GM13976 (cell line): ENCODE results near the gene NCS1.

Experiments
- DNase-seq: peaks from one replicate; pipeline ENCODE4 v3.0.0; 2012; ENCODE audit warnings: low spot score
- in situ Hi-C: fragments of 300-500 bp; cut with MboI; formaldehyde crosslinking; loops from one replicate; pipeline ENCODE4 v1.12.0; 2022; ENCODE audit warnings: low sequenced_read_pairs, mixed read lengths, inconsistent platforms; ENCODE audit not compliant: unreplicated experiment
- TF ChIP-seq, protein P1 (sequence below): IDR thresholded peaks from 2 replicates; pipeline ENCODE4 v1.5.1; 2012; ENCODE audit warnings: borderline replicate concordance, mild to moderate bottlenecking; ENCODE audit not compliant: insufficient read depth; ENCODE audit errors: extremely low read depth, missing control alignments, control extremely low read depth

The NCS1 gene

GRCh38 chr9:130172161-130172857, at the start of gene NCS1:
Gene NCS1 (plus strand): TSS chr9:130172404. CDS start chr9:130172664, 260 bp downstream.
- peak; percentile 86 for DNase-seq
- TF ChIP-seq, protein P1, sequence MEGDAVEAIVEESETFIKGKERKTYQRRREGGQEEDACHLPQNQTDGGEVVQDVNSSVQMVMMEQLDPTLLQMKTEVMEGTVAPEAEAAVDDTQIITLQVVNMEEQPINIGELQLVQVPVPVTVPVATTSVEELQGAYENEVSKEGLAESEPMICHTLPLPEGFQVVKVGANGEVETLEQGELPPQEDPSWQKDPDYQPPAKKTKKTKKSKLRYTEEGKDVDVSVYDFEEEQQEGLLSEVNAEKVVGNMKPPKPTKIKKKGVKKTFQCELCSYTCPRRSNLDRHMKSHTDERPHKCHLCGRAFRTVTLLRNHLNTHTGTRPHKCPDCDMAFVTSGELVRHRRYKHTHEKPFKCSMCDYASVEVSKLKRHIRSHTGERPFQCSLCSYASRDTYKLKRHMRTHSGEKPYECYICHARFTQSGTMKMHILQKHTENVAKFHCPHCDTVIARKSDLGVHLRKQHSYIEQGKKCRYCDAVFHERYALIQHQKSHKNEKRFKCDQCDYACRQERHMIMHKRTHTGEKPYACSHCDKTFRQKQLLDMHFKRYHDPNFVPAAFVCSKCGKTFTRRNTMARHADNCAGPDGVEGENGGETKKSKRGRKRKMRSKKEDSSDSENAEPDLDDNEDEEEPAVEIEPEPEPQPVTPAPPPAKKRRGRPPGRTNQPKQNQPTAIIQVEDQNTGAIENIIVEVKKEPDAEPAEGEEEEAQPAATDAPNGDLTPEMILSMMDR, result no peak
- in situ Hi-C loops, result no loop called here

- in situ Hi-C loops, result no loop called here
- TF ChIP-seq, protein P1, result no peak
- DNase-seq, result no peak
Measured at GRCh38 chr9:130122456-130122855, 49.7 kb upstream of the NCS1 start.

DNA sequence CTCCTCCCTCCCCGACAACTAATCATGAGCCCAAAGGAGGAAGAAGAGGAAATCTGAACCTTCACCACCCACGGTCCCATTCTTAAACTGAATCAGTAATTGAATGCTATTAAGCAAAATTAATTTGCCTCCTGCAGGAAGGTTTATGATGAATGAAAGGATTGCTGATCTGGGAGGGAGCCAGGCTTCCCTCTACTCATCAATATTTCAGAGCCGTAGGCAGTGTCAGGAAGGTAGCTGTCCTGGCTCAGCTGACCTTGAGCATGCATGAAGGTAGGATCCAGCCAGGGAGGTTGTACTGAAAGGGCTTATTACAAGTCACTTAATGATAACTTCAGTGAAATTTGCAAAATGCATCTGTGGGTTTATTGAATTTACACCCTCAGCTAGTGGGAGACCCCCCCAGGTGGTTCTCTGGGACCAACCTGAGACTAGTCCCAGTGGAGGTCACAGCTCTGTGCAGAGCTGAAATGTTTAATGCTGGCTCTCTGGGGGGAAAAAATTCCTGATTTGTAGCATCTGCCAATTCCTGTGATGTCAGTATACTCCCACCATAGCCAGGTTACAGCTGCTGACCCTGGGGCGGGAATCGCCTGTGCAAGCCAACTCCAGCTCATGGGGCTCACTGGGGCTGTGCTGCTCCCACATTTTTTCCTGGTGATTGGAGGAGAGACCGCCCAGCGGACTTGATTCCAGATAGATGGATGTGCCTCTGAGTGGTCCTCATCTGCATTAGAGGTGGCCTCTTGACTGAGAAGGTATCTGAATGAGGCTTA, 47.9 kb upstream of the NCS1 start:
- in situ Hi-C loops, result no loop called here
- DNase-seq, result no peak
- TF ChIP-seq, protein P1, result no peak

DNA sequence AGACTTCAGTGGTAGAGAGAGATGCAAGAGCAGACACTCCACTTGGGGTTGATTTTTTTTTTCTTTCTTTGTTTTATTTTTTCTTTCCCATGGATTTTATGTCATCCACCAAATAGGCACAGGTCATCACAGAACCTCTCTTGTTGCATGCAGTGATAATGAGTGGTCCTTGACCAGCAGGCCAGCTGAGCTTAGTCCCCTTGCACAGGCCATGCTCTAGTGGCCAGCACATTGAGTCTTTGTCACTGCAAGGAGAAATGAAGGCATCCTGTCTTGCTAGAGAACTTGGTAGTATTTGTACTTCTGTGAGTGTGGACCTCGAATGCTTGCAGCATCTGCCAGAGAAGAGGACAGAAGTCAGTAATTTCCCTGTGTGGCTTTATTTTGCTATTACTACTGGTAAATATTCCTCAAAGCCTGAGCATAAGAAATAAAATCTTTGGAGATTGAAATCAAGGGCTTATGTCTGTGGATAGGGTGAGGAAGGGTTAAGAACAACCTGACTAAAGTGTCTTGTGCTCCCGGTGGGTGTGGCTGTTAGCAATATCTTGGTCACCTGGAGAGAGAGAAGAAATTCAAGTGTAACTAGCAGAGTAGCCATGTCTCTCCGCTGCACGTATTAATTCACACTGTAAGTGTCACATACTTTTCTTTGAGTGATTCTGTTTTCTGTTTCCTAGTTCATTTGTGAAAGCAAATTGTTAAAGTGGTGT, 45.3 kb upstream of the NCS1 start:
- in situ Hi-C loops, result no loop called here
- DNase-seq, result no peak
- TF ChIP-seq, protein P1, result no peak

DNA sequence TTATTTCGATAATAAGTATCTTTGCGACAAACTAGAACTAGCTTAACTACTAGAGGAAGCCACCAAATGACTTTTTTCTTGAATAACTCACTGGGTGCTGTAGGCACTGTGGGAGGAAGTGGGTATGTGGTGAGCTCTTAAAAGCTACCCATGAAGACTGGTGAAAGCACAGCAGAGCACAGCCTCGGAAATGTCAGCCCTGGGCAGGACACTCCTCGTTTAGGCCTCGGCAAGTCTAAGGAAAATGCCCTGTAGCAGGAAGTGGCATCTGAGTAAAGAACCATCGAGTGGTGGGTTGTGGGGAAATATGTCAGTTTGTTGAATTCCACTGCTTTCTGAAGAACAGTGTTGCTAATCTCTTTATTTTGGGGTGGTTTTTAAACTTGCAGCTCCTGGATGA, 44.0 kb upstream of the NCS1 start:
- DNase-seq, result no peak
- TF ChIP-seq, protein P1, result no peak
- in situ Hi-C loops, result no loop called here

DNA sequence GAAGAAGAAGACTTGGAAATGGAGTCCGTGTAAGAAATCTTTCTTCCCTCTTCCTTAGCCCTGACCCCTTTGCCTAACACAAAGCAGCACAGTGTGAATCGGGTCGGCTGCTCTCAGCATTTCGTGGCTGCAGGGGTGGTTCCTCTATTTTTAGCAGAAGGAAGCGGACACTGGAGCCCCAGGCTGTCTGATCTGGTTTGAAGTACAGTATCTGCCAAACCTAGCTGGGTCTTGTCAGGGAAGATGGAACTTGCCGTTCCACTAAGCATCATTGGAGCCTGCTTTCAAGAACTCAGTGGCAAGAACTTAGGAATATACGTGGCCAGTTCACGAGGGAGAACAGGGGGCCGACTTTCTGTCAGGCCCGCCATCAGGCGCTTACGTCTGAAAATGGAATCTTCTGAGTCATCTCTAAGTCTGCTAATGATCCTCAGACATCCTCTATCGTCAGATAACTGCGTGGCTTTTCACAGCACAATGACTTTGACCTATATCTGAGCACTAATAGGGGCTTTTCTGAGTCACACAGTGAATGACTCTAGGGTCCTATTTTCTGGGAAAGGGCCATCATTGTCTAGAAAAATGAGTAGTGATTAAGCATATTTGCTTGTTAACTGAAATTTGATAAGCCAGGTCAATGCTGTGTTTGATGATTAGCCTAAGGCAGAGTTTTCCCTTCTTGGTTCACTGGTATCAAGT, 43.3 kb upstream of the NCS1 start:
- peak; percentile 77 for DNase-seq
- TF ChIP-seq, protein P1, result no peak
- in situ Hi-C loops, result no loop called here
